NB4 (cell line): ENCODE results near the gene CLASRP.

Experiments
- MAX ChIP-seq: IDR thresholded peaks from 2 replicates; pipeline ENCODE4 v1.6.1; 2011; ENCODE audit warnings: low read depth, low read length
- POLR2A ChIP-seq: IDR thresholded peaks from 2 replicates; pipeline ENCODE4 v1.6.1; 2011; ENCODE audit warnings: mild to moderate bottlenecking; ENCODE audit not compliant: insufficient read length; ENCODE audit errors: extremely low read depth
- TF ChIP-seq, protein P1 (sequence below): IDR thresholded peaks from one replicate; pipeline ENCODE4 v1.5.1; 2012; ENCODE audit warnings: low read depth, low read length

DNA sequence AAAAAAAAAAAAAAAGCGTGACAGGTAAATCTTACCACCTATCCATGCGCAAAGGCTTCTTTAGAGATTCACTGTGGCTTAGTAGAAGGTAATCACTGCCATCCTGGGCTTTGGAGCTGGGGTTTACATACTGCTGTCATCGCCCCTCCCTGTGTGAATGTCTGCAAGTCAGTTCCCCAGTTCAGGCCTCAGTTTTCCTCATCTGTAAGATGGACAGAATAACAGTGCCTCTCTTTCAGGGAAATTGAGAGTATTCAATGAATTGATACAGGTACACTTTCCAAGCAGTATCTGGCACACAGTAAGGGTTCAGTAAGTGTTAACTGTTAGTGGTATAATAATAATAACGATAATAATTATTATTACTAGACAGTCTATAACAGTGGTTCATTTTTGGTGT lies 35.4 kb upstream of the CLASRP start:
- TF ChIP-seq, protein P1, sequence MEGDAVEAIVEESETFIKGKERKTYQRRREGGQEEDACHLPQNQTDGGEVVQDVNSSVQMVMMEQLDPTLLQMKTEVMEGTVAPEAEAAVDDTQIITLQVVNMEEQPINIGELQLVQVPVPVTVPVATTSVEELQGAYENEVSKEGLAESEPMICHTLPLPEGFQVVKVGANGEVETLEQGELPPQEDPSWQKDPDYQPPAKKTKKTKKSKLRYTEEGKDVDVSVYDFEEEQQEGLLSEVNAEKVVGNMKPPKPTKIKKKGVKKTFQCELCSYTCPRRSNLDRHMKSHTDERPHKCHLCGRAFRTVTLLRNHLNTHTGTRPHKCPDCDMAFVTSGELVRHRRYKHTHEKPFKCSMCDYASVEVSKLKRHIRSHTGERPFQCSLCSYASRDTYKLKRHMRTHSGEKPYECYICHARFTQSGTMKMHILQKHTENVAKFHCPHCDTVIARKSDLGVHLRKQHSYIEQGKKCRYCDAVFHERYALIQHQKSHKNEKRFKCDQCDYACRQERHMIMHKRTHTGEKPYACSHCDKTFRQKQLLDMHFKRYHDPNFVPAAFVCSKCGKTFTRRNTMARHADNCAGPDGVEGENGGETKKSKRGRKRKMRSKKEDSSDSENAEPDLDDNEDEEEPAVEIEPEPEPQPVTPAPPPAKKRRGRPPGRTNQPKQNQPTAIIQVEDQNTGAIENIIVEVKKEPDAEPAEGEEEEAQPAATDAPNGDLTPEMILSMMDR, result no peak
- TF ChIP-seq POLR2A, result no peak
- TF ChIP-seq MAX, result no peak
